AG10803 (cell line): ENCODE measurements around the gene SLC12A5.

Source experiments
- DNase-seq: peaks from one replicate; pipeline ENCODE4 v3.0.0; 2010; ENCODE audit warnings: low read depth
- H3K4me3 ChIP-seq: 2 replicates; pipeline ENCODE4 v1.5.1; 2011; ENCODE audit warnings: mild to moderate bottlenecking, low read length, control low read depth
- TF ChIP-seq, protein P1 (sequence below): conservative IDR thresholded peaks from 2 replicates; pipeline ENCODE4 v1.5.1; 2011; ENCODE audit warnings: mild to moderate bottlenecking, low read length, control low read depth, inconsistent platforms

The SLC12A5 gene

DNA sequence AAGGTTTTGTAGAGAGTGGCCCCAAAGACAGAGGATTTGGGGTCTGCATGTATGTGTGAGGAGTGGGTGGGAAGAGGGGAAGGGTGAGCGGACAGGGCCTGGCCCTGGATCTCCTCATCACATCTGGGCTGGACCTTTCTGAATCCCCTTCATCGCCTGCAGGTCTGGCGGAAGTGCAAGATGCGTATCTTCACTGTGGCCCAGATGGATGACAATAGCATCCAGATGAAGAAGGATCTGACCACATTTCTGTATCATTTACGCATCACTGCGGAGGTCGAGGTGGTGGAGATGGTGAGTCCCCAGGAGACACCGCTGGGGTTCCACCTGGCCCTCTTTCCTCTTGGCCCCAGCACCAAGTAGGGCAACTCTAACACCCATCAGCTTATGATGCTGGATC is 24.4 kb downstream of the SLC12A5 start:
- DNase-seq = no peak
- TF ChIP-seq, protein P1, sequence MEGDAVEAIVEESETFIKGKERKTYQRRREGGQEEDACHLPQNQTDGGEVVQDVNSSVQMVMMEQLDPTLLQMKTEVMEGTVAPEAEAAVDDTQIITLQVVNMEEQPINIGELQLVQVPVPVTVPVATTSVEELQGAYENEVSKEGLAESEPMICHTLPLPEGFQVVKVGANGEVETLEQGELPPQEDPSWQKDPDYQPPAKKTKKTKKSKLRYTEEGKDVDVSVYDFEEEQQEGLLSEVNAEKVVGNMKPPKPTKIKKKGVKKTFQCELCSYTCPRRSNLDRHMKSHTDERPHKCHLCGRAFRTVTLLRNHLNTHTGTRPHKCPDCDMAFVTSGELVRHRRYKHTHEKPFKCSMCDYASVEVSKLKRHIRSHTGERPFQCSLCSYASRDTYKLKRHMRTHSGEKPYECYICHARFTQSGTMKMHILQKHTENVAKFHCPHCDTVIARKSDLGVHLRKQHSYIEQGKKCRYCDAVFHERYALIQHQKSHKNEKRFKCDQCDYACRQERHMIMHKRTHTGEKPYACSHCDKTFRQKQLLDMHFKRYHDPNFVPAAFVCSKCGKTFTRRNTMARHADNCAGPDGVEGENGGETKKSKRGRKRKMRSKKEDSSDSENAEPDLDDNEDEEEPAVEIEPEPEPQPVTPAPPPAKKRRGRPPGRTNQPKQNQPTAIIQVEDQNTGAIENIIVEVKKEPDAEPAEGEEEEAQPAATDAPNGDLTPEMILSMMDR = no peak
- no peak overlapping the region for H3K4me3 ChIP-seq

DNA sequence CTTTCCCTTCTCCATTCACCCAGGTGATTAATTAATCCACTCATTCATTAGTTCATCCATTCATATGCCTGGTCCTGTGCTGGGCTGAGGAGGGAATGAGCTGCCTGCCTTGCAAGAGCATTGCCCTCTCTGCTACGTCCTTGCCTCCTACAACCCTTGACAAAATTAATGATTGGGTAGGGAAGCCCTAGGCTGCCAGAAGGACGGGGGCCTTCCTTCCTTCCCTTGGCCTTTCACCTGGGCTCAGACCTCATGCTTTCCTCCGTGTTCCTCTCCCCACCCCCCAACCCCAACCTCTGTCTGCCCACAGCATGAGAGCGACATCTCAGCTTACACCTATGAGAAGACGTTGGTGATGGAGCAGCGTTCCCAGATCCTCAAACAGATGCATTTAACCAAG is 25.6 kb downstream of the SLC12A5 start:
- TF ChIP-seq, protein P1 = no peak
- DNase-seq = no peak
- no peak overlapping the region for H3K4me3 ChIP-seq

DNA sequence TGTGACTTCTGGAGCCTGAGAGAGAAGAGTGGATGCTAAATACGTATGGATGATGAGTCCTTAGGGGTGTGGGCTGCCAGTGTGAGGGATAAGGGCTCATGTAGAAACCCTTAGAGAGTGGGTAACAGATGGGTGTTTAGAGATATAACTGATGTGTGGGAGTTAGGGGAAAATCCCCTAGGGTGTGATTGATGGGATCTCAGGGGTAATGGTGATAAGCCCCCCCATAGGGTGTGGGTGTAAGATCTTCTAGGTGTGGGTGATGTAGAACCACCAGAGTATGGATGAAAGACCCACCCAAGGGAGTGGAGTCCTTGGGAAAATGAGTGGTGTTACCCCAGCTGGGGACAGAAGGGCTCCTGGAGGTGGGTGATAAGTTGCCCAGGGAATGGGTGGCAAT is 26.3 kb downstream of the SLC12A5 start:
- no peak overlapping the region for H3K4me3 ChIP-seq
- TF ChIP-seq, protein P1 = no peak
- DNase-seq = no peak

DNA sequence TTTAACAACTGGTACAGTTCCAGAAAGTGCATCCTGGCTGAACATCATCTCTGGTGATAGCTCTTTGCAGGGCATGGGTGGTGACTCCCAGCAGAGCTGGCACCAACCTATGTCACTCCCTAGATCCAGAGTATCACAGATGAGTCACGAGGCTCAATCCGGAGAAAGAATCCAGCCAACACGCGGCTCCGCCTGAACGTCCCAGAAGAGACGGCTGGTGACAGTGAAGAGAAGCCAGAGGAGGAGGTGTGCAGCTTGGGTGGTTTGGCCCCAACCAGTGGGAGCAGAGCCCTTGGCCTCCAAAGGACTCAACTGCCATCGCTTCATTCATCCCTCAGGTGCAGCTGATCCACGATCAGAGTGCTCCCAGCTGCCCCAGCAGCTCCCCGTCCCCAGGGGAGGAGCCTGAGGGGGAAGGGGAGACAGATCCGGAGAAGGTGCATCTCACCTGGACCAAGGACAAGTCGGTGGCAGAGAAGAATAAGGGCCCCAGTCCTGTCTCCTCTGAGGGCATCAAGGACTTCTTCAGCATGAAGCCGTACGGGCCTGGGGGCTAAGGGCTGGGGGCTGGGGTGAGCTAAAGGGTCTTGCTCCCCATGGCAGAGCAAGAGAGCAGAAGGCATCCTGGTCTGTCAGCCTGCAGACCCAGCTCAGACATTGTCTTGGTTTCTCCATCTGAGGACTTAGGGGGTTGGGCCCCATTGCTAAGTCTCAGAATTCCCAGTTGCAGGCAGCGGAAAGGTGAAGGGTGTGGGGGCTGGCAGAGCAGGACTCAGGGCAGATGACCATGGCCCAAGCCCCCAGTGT is 27.2 kb downstream of the SLC12A5 start:
- no peak for DNase-seq
- TF ChIP-seq, protein P1 = no peak
- H3K4me3 ChIP-seq = no peak overlapping the region

DNA sequence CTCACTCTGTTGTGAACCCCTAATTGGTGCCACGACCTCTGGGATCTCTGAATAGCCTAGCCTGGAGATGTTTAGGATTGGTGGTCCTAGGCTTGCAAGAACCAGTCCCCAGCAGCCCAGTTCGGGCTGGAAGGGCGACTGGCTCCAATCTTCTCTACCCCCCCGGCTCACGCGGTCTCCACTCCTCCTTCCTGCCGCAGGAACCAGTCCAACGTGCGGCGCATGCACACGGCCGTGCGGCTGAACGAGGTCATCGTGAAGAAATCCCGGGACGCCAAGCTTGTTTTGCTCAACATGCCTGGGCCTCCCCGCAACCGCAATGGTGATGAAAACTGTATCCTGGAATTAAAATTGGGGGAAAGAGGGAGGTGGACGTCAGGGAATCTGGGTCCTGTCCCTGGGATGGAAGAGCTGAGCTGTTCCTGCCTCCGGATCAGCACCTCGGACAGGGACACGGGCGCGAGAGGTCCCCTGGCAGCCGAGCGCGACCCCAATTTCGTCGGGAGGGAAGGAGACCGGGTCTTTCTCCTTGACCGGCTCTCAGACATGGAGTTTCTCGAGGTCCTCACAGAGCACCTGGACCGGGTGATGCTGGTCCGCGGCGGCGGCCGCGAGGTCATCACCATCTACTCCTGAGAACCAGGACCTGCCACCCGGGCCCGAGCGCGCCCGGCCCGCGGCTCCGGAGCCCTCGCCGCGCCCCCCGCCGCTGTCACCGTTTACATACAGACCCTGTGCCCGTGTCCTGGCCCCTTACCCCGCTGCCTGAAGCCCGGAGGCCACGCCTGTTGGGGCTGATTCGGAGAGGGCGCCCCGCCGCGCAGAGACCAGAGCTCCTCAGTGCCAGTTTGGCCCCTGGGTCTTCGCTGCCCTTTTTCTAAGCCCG is 28.2 kb downstream of the SLC12A5 start:
- TF ChIP-seq, protein P1 = no peak
- peak; percentile 49 for DNase-seq
- H3K4me3 ChIP-seq = no peak overlapping the region

DNA sequence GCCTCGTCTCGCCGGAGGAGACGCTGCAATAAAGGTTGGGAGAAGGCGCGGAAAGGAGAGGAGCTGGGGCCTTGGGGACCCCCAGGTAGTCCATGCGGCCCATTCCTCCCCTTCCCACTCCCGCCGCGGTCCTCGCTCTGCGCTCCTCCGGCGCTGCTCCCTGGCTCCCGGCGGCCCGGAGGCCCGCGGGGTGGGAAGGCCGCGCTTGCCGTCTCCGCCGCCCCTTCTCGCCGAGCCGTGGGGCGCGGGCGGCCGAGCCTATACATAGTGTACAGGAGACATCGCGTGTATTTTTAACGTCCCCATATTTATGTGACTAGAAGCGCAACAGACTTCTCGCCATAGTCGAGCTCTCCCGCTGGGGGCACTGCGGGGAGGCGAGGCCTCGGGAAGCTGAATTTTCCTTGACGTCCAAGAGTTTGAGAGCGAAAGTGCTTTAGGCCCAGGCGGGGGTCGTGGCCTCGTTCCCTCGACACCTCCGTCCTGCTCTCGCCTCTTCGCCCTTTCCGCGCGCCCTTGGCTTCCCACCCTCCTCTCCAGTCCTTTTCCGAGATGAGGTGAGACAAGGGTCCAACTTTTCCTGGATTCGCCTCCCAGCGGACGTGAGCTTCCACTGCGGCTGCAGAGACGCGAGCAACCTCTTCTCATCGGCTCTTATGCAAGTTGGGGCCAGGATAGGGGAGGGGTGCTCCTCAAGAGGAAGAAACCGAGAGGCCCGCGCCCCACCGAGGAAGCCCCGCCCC is 29.0 kb downstream of the SLC12A5 start:
- peak overlapping the region; percentile 47 for H3K4me3 ChIP-seq
- peak; percentile 31 for DNase-seq
- TF ChIP-seq, protein P1 = peak; percentile 50
